ENCODE measurements around the gene CLCA2.

CLCA2 gene, protein sequence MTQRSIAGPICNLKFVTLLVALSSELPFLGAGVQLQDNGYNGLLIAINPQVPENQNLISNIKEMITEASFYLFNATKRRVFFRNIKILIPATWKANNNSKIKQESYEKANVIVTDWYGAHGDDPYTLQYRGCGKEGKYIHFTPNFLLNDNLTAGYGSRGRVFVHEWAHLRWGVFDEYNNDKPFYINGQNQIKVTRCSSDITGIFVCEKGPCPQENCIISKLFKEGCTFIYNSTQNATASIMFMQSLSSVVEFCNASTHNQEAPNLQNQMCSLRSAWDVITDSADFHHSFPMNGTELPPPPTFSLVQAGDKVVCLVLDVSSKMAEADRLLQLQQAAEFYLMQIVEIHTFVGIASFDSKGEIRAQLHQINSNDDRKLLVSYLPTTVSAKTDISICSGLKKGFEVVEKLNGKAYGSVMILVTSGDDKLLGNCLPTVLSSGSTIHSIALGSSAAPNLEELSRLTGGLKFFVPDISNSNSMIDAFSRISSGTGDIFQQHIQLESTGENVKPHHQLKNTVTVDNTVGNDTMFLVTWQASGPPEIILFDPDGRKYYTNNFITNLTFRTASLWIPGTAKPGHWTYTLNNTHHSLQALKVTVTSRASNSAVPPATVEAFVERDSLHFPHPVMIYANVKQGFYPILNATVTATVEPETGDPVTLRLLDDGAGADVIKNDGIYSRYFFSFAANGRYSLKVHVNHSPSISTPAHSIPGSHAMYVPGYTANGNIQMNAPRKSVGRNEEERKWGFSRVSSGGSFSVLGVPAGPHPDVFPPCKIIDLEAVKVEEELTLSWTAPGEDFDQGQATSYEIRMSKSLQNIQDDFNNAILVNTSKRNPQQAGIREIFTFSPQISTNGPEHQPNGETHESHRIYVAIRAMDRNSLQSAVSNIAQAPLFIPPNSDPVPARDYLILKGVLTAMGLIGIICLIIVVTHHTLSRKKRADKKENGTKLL

DNA sequence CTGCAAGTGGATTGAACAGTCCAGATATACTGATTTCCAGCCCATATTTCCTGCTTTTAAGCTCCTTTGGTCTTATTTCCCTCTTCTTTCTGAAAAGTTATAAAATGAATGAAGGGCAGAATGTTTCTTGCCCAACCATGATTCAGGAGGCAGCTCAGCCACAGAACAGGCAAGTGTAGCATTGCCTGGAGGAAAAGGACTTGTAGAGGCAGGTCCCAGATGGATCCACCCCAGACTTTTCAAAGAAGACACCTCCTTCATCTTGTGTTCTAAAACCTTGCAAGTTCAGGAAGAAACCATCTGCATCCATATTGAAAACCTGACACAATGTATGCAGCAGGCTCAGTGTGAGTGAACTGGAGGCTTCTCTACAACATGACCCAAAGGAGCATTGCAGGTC, at the start of gene CLCA2:
Gene CLCA2 (plus strand): TSS at position 299 of the 400 bp plus-strand sequence. CDS start 77 bp downstream, at position 376.
- ATAC-seq, result no peak
- TF ChIP-seq, protein P1, sequence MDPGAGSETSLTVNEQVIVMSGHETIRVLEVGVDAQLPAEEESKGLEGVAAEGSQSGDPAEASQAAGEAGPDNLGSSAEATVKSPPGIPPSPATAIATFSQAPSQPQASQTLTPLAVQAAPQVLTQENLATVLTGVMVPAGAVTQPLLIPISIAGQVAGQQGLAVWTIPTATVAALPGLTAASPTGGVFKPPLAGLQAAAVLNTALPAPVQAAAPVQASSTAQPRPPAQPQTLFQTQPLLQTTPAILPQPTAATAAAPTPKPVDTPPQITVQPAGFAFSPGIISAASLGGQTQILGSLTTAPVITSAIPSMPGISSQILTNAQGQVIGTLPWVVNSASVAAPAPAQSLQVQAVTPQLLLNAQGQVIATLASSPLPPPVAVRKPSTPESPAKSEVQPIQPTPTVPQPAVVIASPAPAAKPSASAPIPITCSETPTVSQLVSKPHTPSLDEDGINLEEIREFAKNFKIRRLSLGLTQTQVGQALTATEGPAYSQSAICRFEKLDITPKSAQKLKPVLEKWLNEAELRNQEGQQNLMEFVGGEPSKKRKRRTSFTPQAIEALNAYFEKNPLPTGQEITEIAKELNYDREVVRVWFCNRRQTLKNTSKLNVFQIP (CRISPR knock-in tag; IDR thresholded peaks at IDR 0.05; ENCODE audit: borderline replicate concordance, low read depth), result no peak
- no peak for TF ChIP-seq PPARA (CRISPR knock-in tag; IDR thresholded peaks at IDR 0.05; ENCODE audit: borderline replicate concordance)
- TF ChIP-seq, protein P2, sequence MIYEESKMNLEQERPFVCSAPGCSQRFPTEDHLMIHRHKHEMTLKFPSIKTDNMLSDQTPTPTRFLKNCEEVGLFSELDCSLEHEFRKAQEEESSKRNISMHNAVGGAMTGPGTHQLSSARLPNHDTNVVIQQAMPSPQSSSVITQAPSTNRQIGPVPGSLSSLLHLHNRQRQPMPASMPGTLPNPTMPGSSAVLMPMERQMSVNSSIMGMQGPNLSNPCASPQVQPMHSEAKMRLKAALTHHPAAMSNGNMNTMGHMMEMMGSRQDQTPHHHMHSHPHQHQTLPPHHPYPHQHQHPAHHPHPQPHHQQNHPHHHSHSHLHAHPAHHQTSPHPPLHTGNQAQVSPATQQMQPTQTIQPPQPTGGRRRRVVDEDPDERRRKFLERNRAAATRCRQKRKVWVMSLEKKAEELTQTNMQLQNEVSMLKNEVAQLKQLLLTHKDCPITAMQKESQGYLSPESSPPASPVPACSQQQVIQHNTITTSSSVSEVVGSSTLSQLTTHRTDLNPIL (CRISPR knock-in tag; IDR thresholded peaks at IDR 0.05; ENCODE audit: low read depth), result no peak
- no peak for TF ChIP-seq ESRRG (CRISPR knock-in tag; IDR thresholded peaks at IDR 0.05)
- TF ChIP-seq OSR1 (CRISPR knock-in tag; IDR thresholded peaks at IDR 0.05), result no peak
- TF ChIP-seq BACH2 (CRISPR knock-in tag; IDR thresholded peaks at IDR 0.05; ENCODE audit: borderline replicate concordance), result no peak
- TF ChIP-seq ZNF8 (CRISPR knock-in tag; IDR thresholded peaks at IDR 0.05), result no peak
- TF ChIP-seq ZFP3 (CRISPR knock-in tag; IDR thresholded peaks at IDR 0.05), result no peak

DNA sequence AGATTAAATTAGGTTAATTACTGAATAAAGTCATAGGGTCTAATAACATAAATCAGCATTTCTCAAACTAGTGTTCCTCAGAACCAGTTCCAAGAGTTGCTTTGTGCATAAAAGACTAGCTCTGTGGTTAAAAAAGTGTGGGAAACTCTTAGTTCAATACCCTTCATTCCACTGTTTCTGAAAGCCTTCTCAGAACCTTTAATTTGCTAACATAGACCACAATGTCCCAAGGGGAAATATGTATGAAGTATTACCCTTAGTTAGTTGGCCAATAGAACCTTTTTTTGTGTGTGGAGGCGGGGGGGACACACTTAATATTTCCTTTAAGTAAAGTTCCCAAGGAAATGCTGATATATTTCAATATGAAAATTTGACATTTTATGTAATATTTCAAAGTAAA, 48.3 kb upstream of the CLCA2 start:
- no peak for TF ChIP-seq TOX (CRISPR knock-in tag; IDR thresholded peaks at IDR 0.05; ENCODE audit: borderline replicate concordance)
- no peak for ATAC-seq

DNA sequence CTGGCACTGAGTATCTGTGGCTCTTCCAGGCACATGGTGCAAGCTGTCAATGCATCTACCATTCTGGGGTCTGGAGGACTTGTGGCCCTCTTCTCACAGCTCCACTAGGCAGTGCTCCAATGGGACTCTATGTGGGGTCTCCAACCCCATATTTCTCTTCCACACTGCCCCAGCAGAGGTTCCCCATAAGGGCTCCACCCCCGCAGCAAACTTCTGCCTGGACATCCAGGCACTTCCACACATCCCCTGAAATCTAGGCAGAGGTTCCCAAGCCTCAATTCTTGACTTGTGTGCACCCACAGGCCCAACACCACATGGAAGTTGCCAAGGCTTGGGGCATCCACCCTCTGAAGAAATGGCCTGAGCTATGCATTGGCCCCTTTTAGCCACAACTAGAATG, 46.6 kb upstream of the CLCA2 start:
- ATAC-seq, result no peak
- TF ChIP-seq OSR1 (CRISPR knock-in tag; IDR thresholded peaks at IDR 0.05) (no peak), ZNF565 (CRISPR knock-in tag; conservative IDR thresholded peaks at IDR 0.05; ENCODE audit: low read depth) (no peak)

DNA sequence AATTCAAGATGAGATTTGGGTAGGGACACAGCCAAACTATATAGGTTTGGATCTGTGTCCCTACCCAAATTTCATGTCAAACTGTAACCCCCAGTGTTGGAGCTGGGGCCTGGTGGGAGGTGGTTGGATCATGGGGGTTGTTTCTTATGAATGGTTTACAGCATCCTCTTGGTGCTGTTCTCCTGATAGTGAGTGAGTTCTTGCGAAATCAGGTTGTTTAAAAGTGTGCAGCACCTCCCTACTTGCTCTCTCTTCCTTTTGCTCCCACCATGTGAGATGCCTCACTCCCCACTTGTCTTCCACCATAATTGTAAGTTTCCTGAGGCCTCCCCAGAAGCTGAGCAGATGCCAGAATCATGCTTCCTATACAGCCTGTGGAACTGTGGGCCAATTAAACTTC, 45.2 kb upstream of the CLCA2 start:
- no peak for TF ChIP-seq PPARA (CRISPR knock-in tag; IDR thresholded peaks at IDR 0.05; ENCODE audit: borderline replicate concordance)
- no peak for TF ChIP-seq ARNTL (CRISPR knock-in tag; IDR thresholded peaks at IDR 0.05; ENCODE audit: borderline replicate concordance, low read depth)
- no peak for TF ChIP-seq TCF4 (CRISPR knock-in tag; IDR thresholded peaks at IDR 0.05; ENCODE audit: borderline replicate concordance)
- TF ChIP-seq, protein P2 (CRISPR knock-in tag; IDR thresholded peaks at IDR 0.05; ENCODE audit: low read depth), result no peak
- TF ChIP-seq, protein P1 (CRISPR knock-in tag; IDR thresholded peaks at IDR 0.05; ENCODE audit: borderline replicate concordance, low read depth), result no peak
- TF ChIP-seq TOX (CRISPR knock-in tag; IDR thresholded peaks at IDR 0.05; ENCODE audit: borderline replicate concordance), result no peak
- no peak for TF ChIP-seq ZFP3 (CRISPR knock-in tag; IDR thresholded peaks at IDR 0.05)
- TF ChIP-seq CSDC2 (CRISPR knock-in tag; IDR thresholded peaks at IDR 0.05), result no peak
- TF ChIP-seq, protein P3, sequence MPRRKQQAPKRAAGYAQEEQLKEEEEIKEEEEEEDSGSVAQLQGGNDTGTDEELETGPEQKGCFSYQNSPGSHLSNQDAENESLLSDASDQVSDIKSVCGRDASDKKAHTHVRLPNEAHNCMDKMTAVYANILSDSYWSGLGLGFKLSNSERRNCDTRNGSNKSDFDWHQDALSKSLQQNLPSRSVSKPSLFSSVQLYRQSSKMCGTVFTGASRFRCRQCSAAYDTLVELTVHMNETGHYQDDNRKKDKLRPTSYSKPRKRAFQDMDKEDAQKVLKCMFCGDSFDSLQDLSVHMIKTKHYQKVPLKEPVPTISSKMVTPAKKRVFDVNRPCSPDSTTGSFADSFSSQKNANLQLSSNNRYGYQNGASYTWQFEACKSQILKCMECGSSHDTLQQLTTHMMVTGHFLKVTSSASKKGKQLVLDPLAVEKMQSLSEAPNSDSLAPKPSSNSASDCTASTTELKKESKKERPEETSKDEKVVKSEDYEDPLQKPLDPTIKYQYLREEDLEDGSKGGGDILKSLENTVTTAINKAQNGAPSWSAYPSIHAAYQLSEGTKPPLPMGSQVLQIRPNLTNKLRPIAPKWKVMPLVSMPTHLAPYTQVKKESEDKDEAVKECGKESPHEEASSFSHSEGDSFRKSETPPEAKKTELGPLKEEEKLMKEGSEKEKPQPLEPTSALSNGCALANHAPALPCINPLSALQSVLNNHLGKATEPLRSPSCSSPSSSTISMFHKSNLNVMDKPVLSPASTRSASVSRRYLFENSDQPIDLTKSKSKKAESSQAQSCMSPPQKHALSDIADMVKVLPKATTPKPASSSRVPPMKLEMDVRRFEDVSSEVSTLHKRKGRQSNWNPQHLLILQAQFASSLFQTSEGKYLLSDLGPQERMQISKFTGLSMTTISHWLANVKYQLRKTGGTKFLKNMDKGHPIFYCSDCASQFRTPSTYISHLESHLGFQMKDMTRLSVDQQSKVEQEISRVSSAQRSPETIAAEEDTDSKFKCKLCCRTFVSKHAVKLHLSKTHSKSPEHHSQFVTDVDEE (CRISPR knock-in tag; IDR thresholded peaks at IDR 0.05), result no peak
- TF ChIP-seq GLIS3 (CRISPR knock-in tag; IDR thresholded peaks at IDR 0.05), result no peak
- TF ChIP-seq ZNF70 (CRISPR knock-in tag; IDR thresholded peaks at IDR 0.05), result no peak
- no peak for TF ChIP-seq ZFP30 (CRISPR knock-in tag; IDR thresholded peaks at IDR 0.05)
- TF ChIP-seq BACH2 (CRISPR knock-in tag; IDR thresholded peaks at IDR 0.05; ENCODE audit: borderline replicate concordance), result no peak
- TF ChIP-seq ZNF565 (CRISPR knock-in tag; conservative IDR thresholded peaks at IDR 0.05; ENCODE audit: low read depth), result no peak
- no peak for TF ChIP-seq ZC3H10 (CRISPR knock-in tag; IDR thresholded peaks at IDR 0.05)
- no peak for TF ChIP-seq ZNF8 (CRISPR knock-in tag; IDR thresholded peaks at IDR 0.05)
- TF ChIP-seq OSR1 (CRISPR knock-in tag; IDR thresholded peaks at IDR 0.05), result no peak
- TF ChIP-seq, protein P4, sequence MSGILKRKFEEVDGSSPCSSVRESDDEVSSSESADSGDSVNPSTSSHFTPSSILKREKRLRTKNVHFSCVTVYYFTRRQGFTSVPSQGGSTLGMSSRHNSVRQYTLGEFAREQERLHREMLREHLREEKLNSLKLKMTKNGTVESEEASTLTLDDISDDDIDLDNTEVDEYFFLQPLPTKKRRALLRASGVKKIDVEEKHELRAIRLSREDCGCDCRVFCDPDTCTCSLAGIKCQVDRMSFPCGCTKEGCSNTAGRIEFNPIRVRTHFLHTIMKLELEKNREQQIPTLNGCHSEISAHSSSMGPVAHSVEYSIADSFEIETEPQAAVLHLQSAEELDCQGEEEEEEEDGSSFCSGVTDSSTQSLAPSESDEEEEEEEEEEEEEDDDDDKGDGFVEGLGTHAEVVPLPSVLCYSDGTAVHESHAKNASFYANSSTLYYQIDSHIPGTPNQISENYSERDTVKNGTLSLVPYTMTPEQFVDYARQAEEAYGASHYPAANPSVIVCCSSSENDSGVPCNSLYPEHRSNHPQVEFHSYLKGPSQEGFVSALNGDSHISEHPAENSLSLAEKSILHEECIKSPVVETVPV (CRISPR knock-in tag; IDR thresholded peaks at IDR 0.05), result no peak
- TF ChIP-seq RARB (CRISPR knock-in tag; IDR thresholded peaks at IDR 0.05), result no peak
- no peak for ATAC-seq

All from SK-N-SH treated with all-trans-retinoic acid at 6 μM for 48 hours (cell line).